ELR (cell line): ENCODE measurements around the gene HOXC11.

Source experiments
- DNase-seq: peaks from one replicate; pipeline ENCODE4 v3.0.0-alpha.2; 2015; ENCODE audit warnings: low read depth

HOXC11 gene

GRCh38 chr12:53984901-53985691, 12.2 kb downstream of the HOXC11 start, which contains the start of gene HOXC10:
HOXC10 (plus strand) TSS chr12:53985146; CDS start chr12:53985260, 114 bp downstream.
- DNase-seq = peak; percentile 97

- DNase-seq = no peak
Measured at GRCh38 chr12:53985692-53985993, 12.7 kb downstream of the HOXC11 start.

GRCh38 chr12:53985994-53986685, 13.2 kb downstream of the HOXC11 start:
- peak; percentile 64 for DNase-seq

GRCh38 chr12:53986686-53987483, 14.0 kb downstream of the HOXC11 start:
- no peak for DNase-seq

- DNase-seq = no peak
Measured at GRCh38 chr12:53987787-53988230, 14.9 kb downstream of the HOXC11 start.

GRCh38 chr12:53988541-53989226, 15.8 kb downstream of the HOXC11 start:
- DNase-seq = no peak

- peak; percentile 67 for DNase-seq
Measured at GRCh38 chr12:53989227-53990113, 16.5 kb downstream of the HOXC11 start.

- DNase-seq = no peak
Measured at GRCh38 chr12:53990311-53991076, 17.6 kb downstream of the HOXC11 start.

- no peak for DNase-seq
Measured at GRCh38 chr12:53991077-53991460, 18.1 kb downstream of the HOXC11 start.

- DNase-seq = no peak
Measured at GRCh38 chr12:53992377-53992889, 19.5 kb downstream of the HOXC11 start.

GRCh38 chr12:53993162-53994008, 20.5 kb downstream of the HOXC11 start:
- no peak for DNase-seq

GRCh38 chr12:53994009-53994263, 21.0 kb downstream of the HOXC11 start:
- no peak for DNase-seq

- no peak for DNase-seq
Measured at GRCh38 chr12:53994264-53995001, 21.5 kb downstream of the HOXC11 start.

- DNase-seq = no peak
Measured at GRCh38 chr12:53995002-53995377, 22.1 kb downstream of the HOXC11 start.

GRCh38 chr12:53995378-53996239, 22.7 kb downstream of the HOXC11 start:
- DNase-seq = no peak

- no peak for DNase-seq
Measured at GRCh38 chr12:53996240-53997203, 23.6 kb downstream of the HOXC11 start.
